ENCODE measurements around the gene ADIPOR1. TPM values are rescaled to one million over a fixed set of nuclear protein-coding genes. Genes with fewer than 3 reads are reported as not detected.

Gene ADIPOR1
- total and polyA plus RNA-seq, 10 donors, result 34.0 to 167 (median 98.2) TPM

- Histone ChIP-seq H3K9me3 (no peaks in the 10 kb centered on the region), H3K4me1 (peaks cover 23 to 57% (median 51%) of the 10 kb centered on the region in 6 donors), H3K27ac (peak overlapping the region in 3 of 8 donors; percentile 69 to 90 (median 85)), H3K4me3 (no peak overlapping the region), H3K27me3 (replicated peaks in 1 of 7) (no peaks in the 10 kb centered on the region), H3K36me3 (peaks cover under 1 to 61% (median 45%) of the 10 kb centered on the region in 6 donors)
- 94 to 100% (median 98%) methylated on average over 2 of the region's 2 CpGs for WGBS, 5 donors
- DNase-seq, result no peak
- intact Hi-C loops (cut with DNase I; ENCODE audit: low total_unique reads), result no loop called here
- no peak for TF ChIP-seq POLR2AphosphoS5 (IDR thresholded peaks at IDR 0.05)
- no peak for TF ChIP-seq POLR2A (IDR thresholded peaks at IDR 0.05)
- TF ChIP-seq CTCF (IDR thresholded peaks at IDR 0.05 in 8 of 11, conservative IDR thresholded peaks at IDR 0.05 in 3 of 11), result no peak
These were observed 6.7 kb downstream of the ADIPOR1 start for GRCh38 chr1:202951437-202951836.

GRCh38 chr1:202945483-202945882, 12.6 kb downstream of the ADIPOR1 start:
- H3K27ac ChIP-seq, result no peak overlapping the region
- H3K4me1 ChIP-seq, result no peaks in the 10 kb centered on the region
- TF ChIP-seq CTCF (IDR thresholded peaks at IDR 0.05 in 8 of 11, conservative IDR thresholded peaks at IDR 0.05 in 3 of 11), result no peak
- no peak for TF ChIP-seq POLR2AphosphoS5 (IDR thresholded peaks at IDR 0.05)
- TF ChIP-seq POLR2A (IDR thresholded peaks at IDR 0.05), result no peak
- no peak overlapping the region for H3K4me3 ChIP-seq
- WGBS, 5 donors, result 96 to 100% (median 99%) methylated on average over 2 of the region's 2 CpGs
- no peak for DNase-seq
- peaks cover 5 to 100% (median 98%) of the 10 kb centered on the region in 6 donors for H3K36me3 ChIP-seq
- no peaks in the 10 kb centered on the region for H3K9me3 ChIP-seq
- intact Hi-C loops (cut with DNase I; ENCODE audit: low total_unique reads), result no loop called here
- H3K27me3 ChIP-seq (replicated peaks in 1 of 7), result no peaks in the 10 kb centered on the region

- WGBS, 5 donors, result 90 to 97% (median 94%) methylated on average over 5 of the region's 5 CpGs
- TF ChIP-seq CTCF (IDR thresholded peaks at IDR 0.05 in 8 of 11, conservative IDR thresholded peaks at IDR 0.05 in 3 of 11) (no peak), POLR2AphosphoS5 (IDR thresholded peaks at IDR 0.05) (peak in 1 of 3 donors; percentile 18)
- no peak for DNase-seq
These were observed 13.6 kb downstream of the ADIPOR1 start for GRCh38 chr1:202944438-202944921.

GRCh38 chr1:202942426-202942825, 15.7 kb downstream of the ADIPOR1 start:
- H3K4me1 ChIP-seq, result no peaks in the 10 kb centered on the region
- no peaks in the 10 kb centered on the region for H3K9me3 ChIP-seq
- no peak overlapping the region for H3K27ac ChIP-seq
- H3K27me3 ChIP-seq (replicated peaks in 1 of 7), result no peaks in the 10 kb centered on the region
- no peak overlapping the region for H3K4me3 ChIP-seq
- H3K36me3 ChIP-seq, result peaks cover 5 to 85% (median 75%) of the 10 kb centered on the region in 6 donors
- no peak for DNase-seq
- TF ChIP-seq CTCF (IDR thresholded peaks at IDR 0.05 in 8 of 11, conservative IDR thresholded peaks at IDR 0.05 in 3 of 11) (no peak), POLR2A (IDR thresholded peaks at IDR 0.05) (no peak), POLR2AphosphoS5 (IDR thresholded peaks at IDR 0.05) (no peak)
- 83 to 98% (median 93%) methylated on average over 1 of the region's 1 CpG for WGBS, 5 donors
- intact Hi-C loops (cut with DNase I; ENCODE audit: low total_unique reads), result no loop called here

More at GRCh38 chr1:202944438-202944921, 13.6 kb downstream of the ADIPOR1 start:
- H3K9me3 ChIP-seq, result no peaks in the 10 kb centered on the region
- no peaks in the 10 kb centered on the region for H3K27me3 ChIP-seq (replicated peaks in 1 of 7)
- H3K27ac ChIP-seq, result no peak overlapping the region
- peaks cover 5 to 100% (median 93%) of the 10 kb centered on the region in 6 donors for H3K36me3 ChIP-seq
- no peak overlapping the region for H3K4me3 ChIP-seq
- intact Hi-C loops (cut with DNase I; ENCODE audit: low total_unique reads), result no loop called here
- no peaks in the 10 kb centered on the region for H3K4me1 ChIP-seq

All from spleen (tissue), 11 donors.